OCI-LY7 (cell line): ENCODE data around the gene GPR34.

Experiments
- CTCF ChIP-seq: fragments of 200-600 bp; sonication (generic); conservative IDR thresholded peaks from 2 replicates; pipeline ENCODE4 v1.5.1; 2014; ENCODE audit warnings: mild to moderate bottlenecking, antibody characterized with exemption, low read length, moderate library complexity, mixed read lengths
- EZH2phosphoT487 ChIP-seq: fragments of 200-600 bp; sonication (generic); IDR thresholded peaks from 2 replicates; pipeline ENCODE4 v1.6.1; 2018; ENCODE audit warnings: low read depth, borderline replicate concordance, mild to moderate bottlenecking, mixed run types, antibody characterized with exemption, low read length, moderate library complexity, mixed read lengths

DNA sequence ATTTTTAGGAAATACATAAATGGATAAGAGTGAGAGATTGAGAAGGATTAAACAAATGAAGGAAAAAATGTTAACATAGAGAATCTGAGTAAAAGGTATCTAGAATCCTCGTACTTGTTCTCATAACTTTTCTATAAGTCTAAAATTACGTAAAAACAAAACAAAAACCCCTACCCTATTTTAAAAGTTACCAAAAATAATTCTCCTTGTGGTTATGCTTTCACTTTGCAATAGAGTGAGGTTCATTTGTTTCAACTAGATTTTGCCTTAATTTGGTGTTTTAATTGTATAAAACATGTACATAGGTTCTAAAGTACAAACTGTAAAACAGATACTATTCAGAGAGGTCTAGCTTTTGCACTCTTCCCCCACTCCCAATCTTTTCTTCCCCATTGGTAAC lies 3.8 kb upstream of the GPR34 start:
- TF ChIP-seq CTCF (no peak), EZH2phosphoT487 (no peak)
